Measurements from ENCODE around the gene MDM2.

GRCh38 chr12:68768431-68768939, 39.5 kb upstream of the MDM2 start:
- TF ChIP-seq CTCF (conservative IDR thresholded peaks at IDR 0.05): no peak
- no peak for TF ChIP-seq EZH2 (IDR thresholded peaks at IDR 0.05; ENCODE audit: low read depth)
